MM.1S (cell line): Measurements from ENCODE around the gene ELAVL4.

Experiments used
- DNase-seq: peaks from one replicate; pipeline ENCODE4 v3.0.0-alpha.2; 2015
- H2AFZ ChIP-seq: fragments of 300-600 bp; sonication (generic); 2 replicates; pipeline ENCODE4 v1.6.0; 2016; ENCODE audit warnings: antibody characterized with exemption, low read length
- H3F3A ChIP-seq: fragments of 300-600 bp; sonication (generic); 2 replicates; pipeline ENCODE4 v1.6.1; 2016; ENCODE audit warnings: mild to moderate bottlenecking, antibody characterized with exemption, low read length, moderate library complexity, mixed read lengths; ENCODE audit not compliant: insufficient read depth
- H3K27ac ChIP-seq: fragments of 300-600 bp; sonication (generic); 2 replicates; pipeline ENCODE4 v1.5.1; 2016; ENCODE audit warnings: mild to moderate bottlenecking, low read length
- H3K27me3 ChIP-seq: fragments of 300-600 bp; sonication (generic); replicated peaks from 2 replicates; pipeline ENCODE4 v1.6.0; 2016; ENCODE audit warnings: low read length; ENCODE audit not compliant: insufficient read depth
- H3K36me3 ChIP-seq: fragments of 300-600 bp; sonication (generic); replicated peaks from 2 replicates; pipeline ENCODE4 v1.6.1; 2016; ENCODE audit warnings: mild to moderate bottlenecking, low read length, mixed read lengths; ENCODE audit not compliant: insufficient read depth
- H3K4me1 ChIP-seq: fragments of 300-600 bp; sonication (generic); 2 replicates; pipeline ENCODE4 v1.6.1; 2016; ENCODE audit warnings: low read length, mixed read lengths
- H3K4me2 ChIP-seq: fragments of 300-600 bp; sonication (generic); 2 replicates; pipeline ENCODE4 v1.6.0; 2016; ENCODE audit warnings: low read depth, low read length
- H3K4me3 ChIP-seq: fragments of 300-600 bp; sonication (generic); 2 replicates; pipeline ENCODE4 v1.5.1; 2016; ENCODE audit warnings: low read length, mixed read lengths
- H3K79me2 ChIP-seq: fragments of 300-600 bp; sonication (generic); 2 replicates; pipeline ENCODE4 v1.6.1; 2016; ENCODE audit warnings: mixed run types, low read length, mixed read lengths
- H3K9ac ChIP-seq: fragments of 300-600 bp; sonication (generic); 2 replicates; pipeline ENCODE4 v1.6.1; 2016; ENCODE audit warnings: low read length, mixed read lengths
- H3K9me2 ChIP-seq: fragments of 300-600 bp; sonication (generic); replicated peaks from 2 replicates; pipeline ENCODE4 v1.6.1; 2016; ENCODE audit warnings: mild to moderate bottlenecking, low read length, mixed read lengths; ENCODE audit not compliant: insufficient read depth
- H3K9me3 ChIP-seq: fragments of 300-600 bp; sonication (generic); replicated peaks from 2 replicates; pipeline ENCODE4 v1.6.1; 2016; ENCODE audit warnings: mild to moderate bottlenecking, low read length, mixed read lengths; ENCODE audit not compliant: insufficient read depth
- H4K20me1 ChIP-seq: fragments of 300-600 bp; sonication (generic); 2 replicates; pipeline ENCODE4 v1.6.1; 2016; ENCODE audit warnings: mild to moderate bottlenecking, low read length, moderate library complexity, mixed read lengths; ENCODE audit not compliant: insufficient read depth
- EZH2 ChIP-seq: fragments of 300-600 bp; sonication (generic); optimal IDR thresholded peaks from 2 replicates; pipeline ENCODE3; 2017; ENCODE audit warnings: low read depth, mild to moderate bottlenecking, antibody characterized with exemption, low read length, mixed read lengths
- EZH2phosphoT487 ChIP-seq: fragments of 300-600 bp; sonication (generic); IDR thresholded peaks from 2 replicates; pipeline ENCODE4 v1.6.1; 2018; ENCODE audit warnings: antibody characterized with exemption, low read length
- TF ChIP-seq, protein P1 (sequence below): fragments of 300-600 bp; sonication (generic); IDR thresholded peaks from 2 replicates; pipeline ENCODE4 v1.5.1; 2016; ENCODE audit warnings: antibody characterized with exemption, low read length, mixed read lengths

ELAVL4 gene

DNA sequence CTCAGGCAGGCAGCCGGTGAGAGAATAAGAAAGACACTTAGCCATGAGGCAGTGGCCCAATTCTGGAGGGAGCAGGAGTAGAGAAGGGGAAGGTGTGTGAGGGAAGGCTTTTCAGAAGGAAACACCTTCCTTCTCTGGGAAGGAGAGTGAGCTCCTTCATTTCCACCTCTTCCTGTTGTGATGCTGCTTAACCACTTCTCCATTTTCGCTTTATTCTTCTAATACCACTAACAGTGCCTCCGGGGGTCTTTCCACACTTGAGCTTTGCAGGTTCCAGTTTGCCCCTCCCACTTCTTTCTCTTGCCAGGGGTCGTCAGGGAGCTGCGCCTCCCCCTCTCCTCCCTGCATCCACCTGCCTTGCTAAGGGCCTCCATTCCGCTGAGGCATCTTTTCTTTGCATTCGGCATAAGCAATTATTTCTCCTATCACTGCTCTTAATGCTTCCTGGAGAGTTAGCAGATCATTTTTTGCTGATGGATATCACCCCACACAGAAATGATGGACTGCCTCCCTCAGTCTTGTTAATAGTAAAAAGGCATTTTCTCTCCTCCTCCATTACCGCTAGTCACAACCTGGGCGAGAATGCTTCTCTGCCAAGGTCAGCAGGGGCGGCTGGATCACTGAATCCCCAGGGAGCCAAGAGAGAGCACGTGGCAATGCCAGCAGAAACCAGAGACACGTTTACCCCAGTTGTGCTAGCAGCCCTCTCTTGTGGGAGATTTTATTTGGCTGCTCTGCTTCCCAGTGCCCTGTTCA, 74.8 kb downstream of the ELAVL4 start:
- no peaks in the 10 kb centered on the region for H4K20me1 ChIP-seq
- no peaks in the 10 kb centered on the region for H3K36me3 ChIP-seq
- H2AFZ ChIP-seq, result no peak overlapping the region
- H3K9me3 ChIP-seq, result no peaks in the 10 kb centered on the region
- no peak overlapping the region for H3K4me3 ChIP-seq
- no peak for TF ChIP-seq EZH2
- no peaks in the 10 kb centered on the region for H3K4me1 ChIP-seq
- H3K27me3 ChIP-seq, result no peaks in the 10 kb centered on the region
- H3K9ac ChIP-seq, result no peak overlapping the region
- H3K79me2 ChIP-seq, result no peaks in the 10 kb centered on the region
- H3F3A ChIP-seq, result no peaks in the 10 kb centered on the region
- no peaks in the 10 kb centered on the region for H3K9me2 ChIP-seq
- no peak overlapping the region for H3K4me2 ChIP-seq
- no peak for DNase-seq
- no peak overlapping the region for H3K27ac ChIP-seq

DNA sequence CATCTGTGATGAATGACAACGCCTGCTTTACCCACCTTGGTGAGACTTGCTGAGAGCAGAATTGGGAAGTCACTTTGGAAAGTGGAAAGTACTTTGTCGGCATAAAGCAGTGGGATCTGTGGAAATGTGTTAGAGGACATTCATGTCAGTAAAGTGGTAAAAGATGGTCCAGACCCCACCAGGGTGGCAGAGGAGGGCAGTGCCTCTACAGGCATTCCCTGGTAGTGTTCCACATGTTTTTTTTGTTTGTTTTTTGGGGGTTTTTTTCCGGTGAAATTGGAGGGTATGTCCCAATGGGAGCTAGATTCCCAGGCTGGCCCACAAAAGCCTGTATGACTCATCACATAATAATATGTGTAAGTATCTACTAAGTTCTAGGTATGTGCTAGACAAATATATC, 80.6 kb downstream of the ELAVL4 start:
- no peak overlapping the region for H3K4me2 ChIP-seq
- no peak overlapping the region for H3K27ac ChIP-seq
- no peaks in the 10 kb centered on the region for H3F3A ChIP-seq
- no peak overlapping the region for H3K4me3 ChIP-seq
- no peak overlapping the region for H3K9ac ChIP-seq
- no peaks in the 10 kb centered on the region for H3K4me1 ChIP-seq
- no peaks in the 10 kb centered on the region for H3K79me2 ChIP-seq
- no peaks in the 10 kb centered on the region for H3K36me3 ChIP-seq
- no peak for DNase-seq
- no peaks in the 10 kb centered on the region for H3K9me2 ChIP-seq
- no peaks in the 10 kb centered on the region for H3K27me3 ChIP-seq
- no peaks in the 10 kb centered on the region for H3K9me3 ChIP-seq
- TF ChIP-seq EZH2phosphoT487, result no peak
- no peak for TF ChIP-seq EZH2
- TF ChIP-seq, protein P1, sequence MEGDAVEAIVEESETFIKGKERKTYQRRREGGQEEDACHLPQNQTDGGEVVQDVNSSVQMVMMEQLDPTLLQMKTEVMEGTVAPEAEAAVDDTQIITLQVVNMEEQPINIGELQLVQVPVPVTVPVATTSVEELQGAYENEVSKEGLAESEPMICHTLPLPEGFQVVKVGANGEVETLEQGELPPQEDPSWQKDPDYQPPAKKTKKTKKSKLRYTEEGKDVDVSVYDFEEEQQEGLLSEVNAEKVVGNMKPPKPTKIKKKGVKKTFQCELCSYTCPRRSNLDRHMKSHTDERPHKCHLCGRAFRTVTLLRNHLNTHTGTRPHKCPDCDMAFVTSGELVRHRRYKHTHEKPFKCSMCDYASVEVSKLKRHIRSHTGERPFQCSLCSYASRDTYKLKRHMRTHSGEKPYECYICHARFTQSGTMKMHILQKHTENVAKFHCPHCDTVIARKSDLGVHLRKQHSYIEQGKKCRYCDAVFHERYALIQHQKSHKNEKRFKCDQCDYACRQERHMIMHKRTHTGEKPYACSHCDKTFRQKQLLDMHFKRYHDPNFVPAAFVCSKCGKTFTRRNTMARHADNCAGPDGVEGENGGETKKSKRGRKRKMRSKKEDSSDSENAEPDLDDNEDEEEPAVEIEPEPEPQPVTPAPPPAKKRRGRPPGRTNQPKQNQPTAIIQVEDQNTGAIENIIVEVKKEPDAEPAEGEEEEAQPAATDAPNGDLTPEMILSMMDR, result no peak
- H4K20me1 ChIP-seq, result no peaks in the 10 kb centered on the region
- H2AFZ ChIP-seq, result no peak overlapping the region

- TF ChIP-seq EZH2phosphoT487 (no peak), EZH2 (no peak)
- TF ChIP-seq, protein P1, result no peak
- Histone ChIP-seq H2AFZ (no peak overlapping the region), H3K27ac (no peak overlapping the region), H3K4me1 (no peaks in the 10 kb centered on the region), H3K9me3 (no peaks in the 10 kb centered on the region), H3K79me2 (no peaks in the 10 kb centered on the region), H3F3A (no peaks in the 10 kb centered on the region), H3K9ac (no peak overlapping the region), H3K36me3 (no peaks in the 10 kb centered on the region), H3K9me2 (no peaks in the 10 kb centered on the region), H4K20me1 (no peaks in the 10 kb centered on the region), H3K27me3 (no peaks in the 10 kb centered on the region), H3K4me3 (no peak overlapping the region), H3K4me2 (no peak overlapping the region)
- no peak for DNase-seq
These were observed 84.3 kb downstream of the ELAVL4 start for GRCh38 chr1:50193002-50193401.

GRCh38 chr1:50195205-50195604, 86.5 kb downstream of the ELAVL4 start:
- Histone ChIP-seq H3K9ac (no peak overlapping the region), H3K4me2 (no peak overlapping the region), H3K9me2 (no peaks in the 10 kb centered on the region), H3K79me2 (no peaks in the 10 kb centered on the region), H4K20me1 (no peaks in the 10 kb centered on the region), H3K36me3 (no peaks in the 10 kb centered on the region), H3F3A (no peaks in the 10 kb centered on the region), H3K4me1 (no peaks in the 10 kb centered on the region), H3K27me3 (no peaks in the 10 kb centered on the region), H3K27ac (no peak overlapping the region), H3K9me3 (no peaks in the 10 kb centered on the region), H2AFZ (no peak overlapping the region), H3K4me3 (no peak overlapping the region)
- DNase-seq, result no peak
- no peak for TF ChIP-seq EZH2phosphoT487
